HCT116 (cell line): ENCODE results near the gene RPS6KC1. TPM values are rescaled to one million over a fixed set of nuclear protein-coding genes. Genes with fewer than 3 reads are reported as not detected.

Source experiments
- ATAC-seq: fragments of 200-7000 bp; cut with Tn5 transposase; 2 replicates; pipeline ENCODE4 v1.9.1; 2020; ENCODE audit warnings: mild to moderate bottlenecking, moderate library complexity
- BruUV-seq: library from RNA; stranded (reverse); fragments of 400-500 nt; replicated peaks from 2 replicates; lab custom pipeline; 2021; lab: Mats Ljungman, UMichigan
- CTCF ChIA-PET: fragments of 300-600 bp; sonication (Branson Sonifier 250); formaldehyde crosslinking; loops from one replicate; lab custom pipeline; 2021; ENCODE audit warnings: antibody characterized with exemption; lab: Charles Lee
- POLR2A ChIA-PET: fragments of 300-600, 350-600 bp; sonication (Branson Sonifier 250); formaldehyde crosslinking; loops from one replicate; lab custom pipeline; 2021; ENCODE audit warnings: antibody characterized with exemption; lab: Charles Lee
- RAD21 ChIA-PET, 2 experiments: fragments of 300-600 bp; sonication (Branson Sonifier 250); formaldehyde crosslinking; loops; one replicate each; lab custom pipeline; 2023; ENCODE audit warnings: low total read pairs in 2 of 2; ENCODE audit not compliant: uncharacterized antibody in 2 of 2, unreplicated experiment in 2 of 2, low non-redundant PET in 1 of 2; lab: Charles Lee
- DNase-seq: peaks from one replicate; pipeline ENCODE4 v3.0.0-alpha.2; 2010; ENCODE audit warnings: low read depth, low spot score
- H2AFZ ChIP-seq: fragments of 200-600 bp; shearing (Covaris generic), sonication (generic); 2 replicates; pipeline ENCODE4 v1.6.1; 2017; ENCODE audit warnings: low read depth, mixed run types, mixed read lengths, antibody characterized with exemption, low read length; ENCODE audit not compliant: poor library complexity, severe bottlenecking
- H3K27ac ChIP-seq: 2 replicates; pipeline ENCODE4 v1.5.1; 2012; ENCODE audit warnings: low read depth, low read length
- H3K27me3 ChIP-seq: fragments of 200-600 bp; sonication (generic); 2 replicates; pipeline ENCODE4 v1.6.1; 2016; ENCODE audit warnings: mixed run types, low read length, mixed read lengths; ENCODE audit not compliant: insufficient read depth
- H3K36me3 ChIP-seq, 2 experiments: fragments of 200-500 bp in 1 of 2; fragments of 200-600 bp in 1 of 2; sonication (Bioruptor generic) in 1 of 2; sonication (generic) in 1 of 2; 2 replicates each; pipeline versions ENCODE4 v1.5.1 to v1.6.1; 2014 to 2016; ENCODE audit warnings: low read length in 2 of 2, inconsistent platforms in 1 of 2, mixed read lengths in 1 of 2, mixed run types in 1 of 2; ENCODE audit not compliant: insufficient read depth in 2 of 2, control insufficient read depth in 1 of 2
- H3K4me1 ChIP-seq, 2 experiments: fragments of 200-600 bp in 1 of 2; sonication (generic) in 1 of 2; 2 replicates each; pipeline versions ENCODE4 v1.5.1 to v1.6.1; 2012 to 2017; ENCODE audit warnings: low read length in 2 of 2, inconsistent platforms in 1 of 2, mild to moderate bottlenecking in 1 of 2, mixed read lengths in 1 of 2, mixed run types in 1 of 2, moderate library complexity in 1 of 2; ENCODE audit not compliant: insufficient read depth in 2 of 2, control insufficient read depth in 1 of 2
- H3K4me2 ChIP-seq: fragments of 200-600 bp; sonication (generic); 2 replicates; pipeline ENCODE4 v1.6.1; 2017; ENCODE audit warnings: mixed run types, low read length, mixed read lengths
- H3K4me3 ChIP-seq, 2 experiments: fragments of 200-600 bp in 1 of 2; sonication (generic) in 1 of 2; replicated peaks in 1 of 2; 2 replicates each; pipeline ENCODE4 v1.5.1; 2011 to 2016; ENCODE audit warnings: low read length in 2 of 2, control low read depth in 1 of 2, low read depth in 1 of 2, mild to moderate bottlenecking in 1 of 2, mixed read lengths in 1 of 2, mixed run types in 1 of 2
- H3K79me2 ChIP-seq: fragments of 200-600 bp; sonication (generic); 2 replicates; pipeline ENCODE4 v1.6.1; 2017; ENCODE audit warnings: mild to moderate bottlenecking, mixed run types, low read length, moderate library complexity, mixed read lengths; ENCODE audit not compliant: insufficient read depth
- H3K9ac ChIP-seq: fragments of 200-600 bp; sonication (generic); 2 replicates; pipeline ENCODE4 v1.6.1; 2016; ENCODE audit warnings: low read length, mixed read lengths
- H3K9me2 ChIP-seq: fragments of 200-600 bp; sonication (generic), shearing (Covaris generic); 2 replicates; pipeline ENCODE4 v1.6.1; 2017; ENCODE audit warnings: mixed run types, mild to moderate bottlenecking, moderate library complexity; ENCODE audit not compliant: insufficient read depth
- H3K9me3 ChIP-seq, 2 experiments: fragments of 200-500 bp in 1 of 2; fragments of 200-600 bp in 1 of 2; sonication (Bioruptor generic) in 1 of 2; sonication (generic) in 1 of 2; 2 replicates each; pipeline ENCODE4 v1.6.1; 2014 to 2017; ENCODE audit warnings: low read length in 2 of 2, mixed read lengths in 2 of 2, inconsistent platforms in 1 of 2, low read depth in 1 of 2, mild to moderate bottlenecking in 1 of 2, mixed run types in 1 of 2, moderate library complexity in 1 of 2; ENCODE audit not compliant: control insufficient read depth in 1 of 2, insufficient read depth in 1 of 2
- H4K20me1 ChIP-seq: fragments of 200-600 bp; sonication (generic), shearing (Covaris generic); 2 replicates; pipeline ENCODE4 v1.6.1; 2017; ENCODE audit warnings: mixed run types, mild to moderate bottlenecking, moderate library complexity; ENCODE audit not compliant: insufficient read depth
- CBX3 ChIP-seq: IDR thresholded peaks from 2 replicates; pipeline ENCODE4 v1.6.1; 2012; ENCODE audit warnings: low read depth
- CEBPB ChIP-seq: IDR thresholded peaks from 2 replicates; pipeline ENCODE4 v1.6.1; 2012; ENCODE audit warnings: low read depth
- EGR1 ChIP-seq: IDR thresholded peaks from 2 replicates; pipeline ENCODE4 v1.6.1; 2012; ENCODE audit warnings: low read depth
- ELF1 ChIP-seq: IDR thresholded peaks from 2 replicates; pipeline ENCODE4 v1.6.1; 2012; ENCODE audit warnings: low read depth, borderline replicate concordance
- EZH2phosphoT487 ChIP-seq: fragments of 200-600 bp; IDR thresholded peaks from 2 replicates; pipeline ENCODE4 v1.6.1; 2018; ENCODE audit warnings: antibody characterized with exemption, borderline replicate concordance
- JUND ChIP-seq: IDR thresholded peaks from 2 replicates; pipeline ENCODE4 v1.6.1; 2012
- RAD21 ChIP-seq: IDR thresholded peaks from 2 replicates; pipeline ENCODE4 v1.6.1; 2012; ENCODE audit warnings: low read depth, mild to moderate bottlenecking
- SRF ChIP-seq: IDR thresholded peaks from 2 replicates; pipeline ENCODE4 v1.6.1; 2012; ENCODE audit warnings: low read depth
- TCF7L2 ChIP-seq: IDR thresholded peaks from 2 replicates; pipeline ENCODE4 v1.7.0; 2011; ENCODE audit warnings: borderline replicate concordance, inconsistent platforms; ENCODE audit not compliant: insufficient read depth, insufficient read length; ENCODE audit errors: extremely low read depth
- ZFX ChIP-seq: fragments of 450-650 bp; IDR thresholded peaks from 2 replicates; pipeline ENCODE4 v1.6.1; 2017
- ZNF274 ChIP-seq: fragments of 200-500 bp; sonication (Bioruptor generic); IDR thresholded peaks from 2 replicates; pipeline ENCODE4 v1.6.1; 2014; ENCODE audit warnings: mild to moderate bottlenecking, low read depth, low read length, inconsistent platforms
- intact Hi-C: fragments of 100-400 bp; cut with micrococcal nuclease; formaldehyde crosslinking; loops from 2 replicates; pipeline ENCODE4 v1.10.0; 2022
- total RNA-seq: library from RNA; stranded (reverse); gene quantifications from one replicate; pipeline ENCODE4 v1.2.1, GENCODE V29; 2021; ENCODE audit not compliant: unreplicated experiment
- TF ChIP-seq, protein P1 (sequence below): IDR thresholded peaks from 2 replicates; pipeline ENCODE4 v1.6.1; 2012; ENCODE audit warnings: low read depth
- TF ChIP-seq, protein P2 (sequence below): IDR thresholded peaks from 2 replicates; pipeline ENCODE4 v1.6.1; 2012

RPS6KC1 gene
- total RNA-seq, 1 experiment from 2014 or later: 15.9 TPM

DNA sequence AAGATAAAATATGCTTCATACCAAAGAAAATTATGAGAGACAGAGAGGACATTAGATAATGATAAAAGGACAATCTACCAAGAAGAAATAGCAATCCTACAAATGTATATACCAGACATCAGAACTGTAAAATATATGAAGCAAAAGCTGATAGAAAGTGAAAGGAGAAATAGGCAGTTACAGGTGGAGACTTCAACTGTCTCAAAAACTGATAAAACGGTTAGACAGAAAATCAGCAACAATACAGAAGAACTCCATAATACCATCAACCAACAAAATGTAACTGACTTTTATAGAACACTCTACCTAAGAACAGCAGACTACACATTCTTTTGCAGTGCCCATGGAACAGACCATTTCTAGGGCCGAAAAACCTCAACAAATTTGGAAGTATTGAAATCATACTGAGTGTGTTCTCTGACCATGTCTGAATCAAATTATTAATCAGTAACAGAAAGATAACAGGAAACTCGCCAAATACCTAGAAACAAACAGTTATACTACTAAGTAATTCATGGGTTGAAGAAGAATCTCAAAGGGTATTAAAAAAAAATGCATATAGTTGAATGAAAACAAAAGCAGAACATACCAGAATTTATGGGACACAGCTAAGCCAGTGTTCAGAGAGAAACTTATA is 132.1 kb downstream of the RPS6KC1 start:
- DNase-seq (no peak), ATAC-seq (no peak)
- Histone ChIP-seq H3K9me3 (no peaks in the 10 kb centered on the region), H3K9ac (no peak overlapping the region), H4K20me1 (no peaks in the 10 kb centered on the region), H3K36me3 (no peaks in the 10 kb centered on the region), H3K4me3 (no peak overlapping the region), H3K9me2 (no peaks in the 10 kb centered on the region), H3K4me1 (no peaks in the 10 kb centered on the region; a peak in 1 of 4 replicates), H3K27me3 (no peaks in the 10 kb centered on the region), H2AFZ (no peak overlapping the region), H3K4me2 (no peak overlapping the region), H3K79me2 (no peaks in the 10 kb centered on the region), H3K27ac (no peak overlapping the region)
- no peak for TF ChIP-seq CEBPB
- no peak for TF ChIP-seq EZH2phosphoT487
- no peak for TF ChIP-seq RAD21
- TF ChIP-seq EGR1: no peak
- no peak for TF ChIP-seq ZNF274
- TF ChIP-seq JUND: no peak
- TF ChIP-seq SRF: no peak
- no peak for TF ChIP-seq ZFX
- TF ChIP-seq TCF7L2: no peak
- TF ChIP-seq, protein P1, sequence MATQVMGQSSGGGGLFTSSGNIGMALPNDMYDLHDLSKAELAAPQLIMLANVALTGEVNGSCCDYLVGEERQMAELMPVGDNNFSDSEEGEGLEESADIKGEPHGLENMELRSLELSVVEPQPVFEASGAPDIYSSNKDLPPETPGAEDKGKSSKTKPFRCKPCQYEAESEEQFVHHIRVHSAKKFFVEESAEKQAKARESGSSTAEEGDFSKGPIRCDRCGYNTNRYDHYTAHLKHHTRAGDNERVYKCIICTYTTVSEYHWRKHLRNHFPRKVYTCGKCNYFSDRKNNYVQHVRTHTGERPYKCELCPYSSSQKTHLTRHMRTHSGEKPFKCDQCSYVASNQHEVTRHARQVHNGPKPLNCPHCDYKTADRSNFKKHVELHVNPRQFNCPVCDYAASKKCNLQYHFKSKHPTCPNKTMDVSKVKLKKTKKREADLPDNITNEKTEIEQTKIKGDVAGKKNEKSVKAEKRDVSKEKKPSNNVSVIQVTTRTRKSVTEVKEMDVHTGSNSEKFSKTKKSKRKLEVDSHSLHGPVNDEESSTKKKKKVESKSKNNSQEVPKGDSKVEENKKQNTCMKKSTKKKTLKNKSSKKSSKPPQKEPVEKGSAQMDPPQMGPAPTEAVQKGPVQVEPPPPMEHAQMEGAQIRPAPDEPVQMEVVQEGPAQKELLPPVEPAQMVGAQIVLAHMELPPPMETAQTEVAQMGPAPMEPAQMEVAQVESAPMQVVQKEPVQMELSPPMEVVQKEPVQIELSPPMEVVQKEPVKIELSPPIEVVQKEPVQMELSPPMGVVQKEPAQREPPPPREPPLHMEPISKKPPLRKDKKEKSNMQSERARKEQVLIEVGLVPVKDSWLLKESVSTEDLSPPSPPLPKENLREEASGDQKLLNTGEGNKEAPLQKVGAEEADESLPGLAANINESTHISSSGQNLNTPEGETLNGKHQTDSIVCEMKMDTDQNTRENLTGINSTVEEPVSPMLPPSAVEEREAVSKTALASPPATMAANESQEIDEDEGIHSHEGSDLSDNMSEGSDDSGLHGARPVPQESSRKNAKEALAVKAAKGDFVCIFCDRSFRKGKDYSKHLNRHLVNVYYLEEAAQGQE: no peak
- TF ChIP-seq ELF1: no peak
- TF ChIP-seq, protein P2, sequence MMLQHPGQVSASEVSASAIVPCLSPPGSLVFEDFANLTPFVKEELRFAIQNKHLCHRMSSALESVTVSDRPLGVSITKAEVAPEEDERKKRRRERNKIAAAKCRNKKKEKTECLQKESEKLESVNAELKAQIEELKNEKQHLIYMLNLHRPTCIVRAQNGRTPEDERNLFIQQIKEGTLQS: no peak
- TF ChIP-seq CBX3: no peak
- intact Hi-C loops: no loop called here
- ChIA-PET POLR2A (no interaction called here), CTCF (no interaction called here), RAD21 (no interaction called here)
- BruUV-seq: no TSS peak
